ENCODE measurements around the gene CRADD.
"Not testable (repeated sequence)": the region's sequence is repeated elsewhere in the genome, so short reads cannot be mapped to it uniquely, and the experiment has no call there.

The CRADD gene

GRCh38 chr12:93880853-93881522 lies 203.8 kb downstream of the CRADD start:
- Histone ChIP-seq H3K9me3 (ENCODE audit: control insufficient read depth, low read length) (no peaks in the 10 kb centered on the region), H2AFZ (peak overlapping the region; percentile 14), H3K4me1 (peaks cover 10% of the 10 kb centered on the region), H3K9ac (no peak overlapping the region), H3K27ac (no peak overlapping the region), H3K36me3 (ENCODE audit: control insufficient read depth, insufficient read depth, low read length) (no peaks in the 10 kb centered on the region), H3K4me2 (ENCODE audit: low read length) (no peak overlapping the region), H3K79me2 (no peaks in the 10 kb centered on the region), H3K27me3 (ENCODE audit: control insufficient read depth, insufficient read depth, low read length) (no peaks in the 10 kb centered on the region), H3K4me3 (ENCODE audit: low read depth, low read length) (no peak overlapping the region)
- TF ChIP-seq CTCF (IDR thresholded peaks at IDR 0.05): no peak

GRCh38 chr12:93882763-93883162 lies 205.6 kb downstream of the CRADD start:
- H3K4me2 ChIP-seq (ENCODE audit: low read length): no peak overlapping the region
- H3K36me3 ChIP-seq (ENCODE audit: control insufficient read depth, insufficient read depth, low read length): no peaks in the 10 kb centered on the region
- no peaks in the 10 kb centered on the region for H3K79me2 ChIP-seq
- no peaks in the 10 kb centered on the region for H3K9me3 ChIP-seq (ENCODE audit: control insufficient read depth, low read length)
- no peak overlapping the region for H3K9ac ChIP-seq
- TF ChIP-seq CTCF (IDR thresholded peaks at IDR 0.05): no peak
- H3K27me3 ChIP-seq (ENCODE audit: control insufficient read depth, insufficient read depth, low read length): no peaks in the 10 kb centered on the region
- H3K27ac ChIP-seq: no peak overlapping the region
- H3K4me1 ChIP-seq: peaks cover 10% of the 10 kb centered on the region
- H3K4me3 ChIP-seq (ENCODE audit: low read depth, low read length): no peak overlapping the region
- H2AFZ ChIP-seq: no peak overlapping the region

GRCh38 chr12:93883436-93884154 lies 206.4 kb downstream of the CRADD start:
- H3K27me3 ChIP-seq (ENCODE audit: control insufficient read depth, insufficient read depth, low read length): no peaks in the 10 kb centered on the region
- H3K9ac ChIP-seq: no peak overlapping the region
- no peak overlapping the region for H3K27ac ChIP-seq
- H3K4me2 ChIP-seq (ENCODE audit: low read length): no peak overlapping the region
- no peaks in the 10 kb centered on the region for H3K36me3 ChIP-seq (ENCODE audit: control insufficient read depth, insufficient read depth, low read length)
- no peaks in the 10 kb centered on the region for H3K79me2 ChIP-seq
- no peaks in the 10 kb centered on the region for H3K9me3 ChIP-seq (ENCODE audit: control insufficient read depth, low read length)
- TF ChIP-seq CTCF (IDR thresholded peaks at IDR 0.05): no peak
- no peak overlapping the region for H2AFZ ChIP-seq
- H3K4me3 ChIP-seq (ENCODE audit: low read depth, low read length): no peak overlapping the region
- H3K4me1 ChIP-seq: peaks cover 10% of the 10 kb centered on the region

GRCh38 chr12:93884794-93885460 lies 207.8 kb downstream of the CRADD start:
- no peaks in the 10 kb centered on the region for H3K79me2 ChIP-seq

GRCh38 chr12:93885973-93886532 lies 208.9 kb downstream of the CRADD start:
- not testable (repeated sequence) for H3K4me1 ChIP-seq; H3K9me3 ChIP-seq (ENCODE audit: control insufficient read depth, low read length); H3K27me3 ChIP-seq (ENCODE audit: control insufficient read depth, insufficient read depth, low read length); H3K36me3 ChIP-seq (ENCODE audit: control insufficient read depth, insufficient read depth, low read length); H3K4me3 ChIP-seq (ENCODE audit: low read depth, low read length); H3K27ac ChIP-seq; H2AFZ ChIP-seq; H3K79me2 ChIP-seq; H3K4me2 ChIP-seq (ENCODE audit: low read length); H3K9ac ChIP-seq

More at GRCh38 chr12:93884794-93885460, 207.8 kb downstream of the CRADD start:
- Histone ChIP-seq H3K36me3 (ENCODE audit: control insufficient read depth, insufficient read depth, low read length) (no peaks in the 10 kb centered on the region), H3K27me3 (ENCODE audit: control insufficient read depth, insufficient read depth, low read length) (no peaks in the 10 kb centered on the region), H2AFZ (no peak overlapping the region), H3K4me1 (peaks cover 10% of the 10 kb centered on the region), H3K9ac (no peak overlapping the region), H3K4me2 (ENCODE audit: low read length) (no peak overlapping the region), H3K4me3 (ENCODE audit: low read depth, low read length) (no peak overlapping the region), H3K9me3 (ENCODE audit: control insufficient read depth, low read length) (no peaks in the 10 kb centered on the region), H3K27ac (no peak overlapping the region)
- TF ChIP-seq CTCF (IDR thresholded peaks at IDR 0.05): no peak

Data from parathyroid adenoma (tissue), 2 donors.